SHP77 (cell line): ENCODE measurements around the gene PAGE4.
A peak's percentile ranks its signal among the peaks of the same experiment; 100 is the strongest.

ENCODE experiments used
- DNase-seq, 2 experiments: peaks; one replicate each; lab custom pipeline; 2025; lab: John Stamatoyannopoulos, UW

Gene PAGE4, protein sequence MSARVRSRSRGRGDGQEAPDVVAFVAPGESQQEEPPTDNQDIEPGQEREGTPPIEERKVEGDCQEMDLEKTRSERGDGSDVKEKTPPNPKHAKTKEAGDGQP

DNA sequence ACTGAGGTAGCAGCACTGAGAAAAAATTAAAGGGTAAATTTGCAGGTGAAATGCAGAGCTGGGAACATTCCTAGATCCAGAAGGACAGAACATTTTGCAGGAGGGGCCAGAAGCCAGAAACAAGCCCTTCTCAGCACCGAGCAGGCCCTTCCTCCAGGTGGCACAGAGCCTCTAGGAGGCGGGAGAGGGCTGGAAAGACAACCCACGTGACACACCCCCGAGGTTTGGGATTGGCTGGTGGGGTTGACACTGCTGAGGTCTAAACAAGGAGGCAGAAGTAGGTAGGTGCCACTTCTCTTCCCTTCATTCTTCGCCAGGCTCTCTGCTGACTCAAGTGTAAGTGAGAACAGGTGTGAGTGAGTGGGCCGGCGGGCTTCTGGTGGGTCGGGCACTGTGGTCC lies at the start of gene PAGE4:
Gene PAGE4 (plus strand): TSS at position 288 of the 400 bp plus-strand sequence. CDS start 1,126 bp downstream, outside the sequence.
- no peak for DNase-seq

DNA sequence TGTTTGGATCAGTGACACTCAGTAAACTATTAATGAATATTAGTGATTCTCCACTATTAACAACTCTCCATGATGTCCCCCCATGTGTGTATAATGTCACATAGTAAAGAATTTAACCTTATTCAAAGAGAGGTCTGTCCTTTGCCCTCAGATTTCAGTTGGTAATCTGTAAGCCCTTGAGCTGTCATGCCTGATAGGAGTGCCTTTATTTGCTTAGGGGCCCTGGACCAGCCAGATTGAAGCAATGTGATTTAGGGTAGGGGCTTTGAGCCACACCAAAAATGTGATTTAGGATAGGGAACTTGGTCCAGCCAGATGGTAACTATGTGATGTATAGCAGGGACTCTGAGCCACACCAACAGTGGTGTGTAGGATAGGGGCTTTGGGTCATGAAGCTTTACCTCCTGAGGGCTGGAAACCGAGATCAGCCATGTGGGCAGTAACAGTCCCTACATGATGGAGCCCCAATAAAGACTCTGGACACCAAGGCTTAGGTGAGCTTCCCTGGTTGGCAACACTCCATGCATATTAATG lies 44.3 kb upstream of the PAGE4 start:
- DNase-seq = no peak

DNA sequence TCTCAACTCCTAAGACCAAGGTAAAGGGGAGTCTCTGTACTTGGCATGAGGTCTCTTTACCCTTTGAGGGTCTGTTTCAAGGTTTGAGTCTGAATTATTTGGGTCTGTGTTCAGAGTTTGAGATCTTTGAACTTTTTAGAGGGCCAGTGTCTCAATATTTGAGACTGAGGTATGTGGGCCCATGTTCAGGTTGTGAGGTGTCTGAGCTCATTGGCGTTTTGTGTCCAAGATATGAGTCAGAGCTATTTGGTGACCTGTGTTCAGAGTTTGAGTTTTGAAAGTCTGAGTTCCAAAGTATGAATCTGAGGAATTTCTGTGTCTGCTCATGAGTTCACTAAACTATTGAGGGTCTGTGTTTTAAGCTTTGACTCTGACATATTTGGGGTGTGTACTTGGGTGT lies 36.7 kb upstream of the PAGE4 start:
- no peak for DNase-seq

DNA sequence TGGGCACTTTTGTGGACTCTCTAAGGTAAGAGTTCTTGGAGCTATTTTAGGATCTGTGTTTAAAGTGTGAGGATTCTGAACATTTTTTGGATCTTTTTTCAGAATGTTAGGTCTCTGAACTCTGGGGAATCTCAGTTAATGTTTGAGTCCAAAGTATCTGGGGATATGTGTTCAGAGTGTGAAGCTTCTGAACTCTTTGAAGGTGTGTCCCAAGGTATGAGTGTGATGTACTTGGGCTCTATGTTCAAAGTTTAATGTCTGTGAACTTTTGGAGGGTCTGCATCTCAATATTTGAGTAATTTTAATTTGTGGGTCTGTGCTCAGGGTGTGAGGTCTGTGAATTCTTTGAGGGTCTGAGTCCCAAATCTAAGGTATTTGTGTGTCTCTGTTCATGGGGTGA lies 35.4 kb upstream of the PAGE4 start:
- no peak for DNase-seq

DNA sequence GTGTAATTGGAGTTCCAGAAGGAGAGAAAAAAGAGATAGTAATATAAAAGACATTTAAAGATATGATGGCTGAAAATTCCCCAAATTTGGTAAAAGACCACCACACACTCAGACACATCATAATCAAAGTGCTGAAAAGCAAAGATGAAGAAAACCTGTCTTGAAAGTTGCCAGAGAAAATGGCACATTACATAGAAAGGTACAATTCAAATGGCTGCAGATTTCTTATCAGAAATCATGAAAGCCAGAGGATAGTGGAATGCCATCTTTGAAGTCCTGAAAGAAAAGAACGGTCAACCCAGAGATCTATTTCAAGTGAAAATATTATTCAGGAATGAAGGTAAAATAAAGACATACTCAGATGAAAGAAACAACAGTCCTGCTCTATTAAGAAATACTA lies 29.3 kb upstream of the PAGE4 start:
- no peak for DNase-seq

DNA sequence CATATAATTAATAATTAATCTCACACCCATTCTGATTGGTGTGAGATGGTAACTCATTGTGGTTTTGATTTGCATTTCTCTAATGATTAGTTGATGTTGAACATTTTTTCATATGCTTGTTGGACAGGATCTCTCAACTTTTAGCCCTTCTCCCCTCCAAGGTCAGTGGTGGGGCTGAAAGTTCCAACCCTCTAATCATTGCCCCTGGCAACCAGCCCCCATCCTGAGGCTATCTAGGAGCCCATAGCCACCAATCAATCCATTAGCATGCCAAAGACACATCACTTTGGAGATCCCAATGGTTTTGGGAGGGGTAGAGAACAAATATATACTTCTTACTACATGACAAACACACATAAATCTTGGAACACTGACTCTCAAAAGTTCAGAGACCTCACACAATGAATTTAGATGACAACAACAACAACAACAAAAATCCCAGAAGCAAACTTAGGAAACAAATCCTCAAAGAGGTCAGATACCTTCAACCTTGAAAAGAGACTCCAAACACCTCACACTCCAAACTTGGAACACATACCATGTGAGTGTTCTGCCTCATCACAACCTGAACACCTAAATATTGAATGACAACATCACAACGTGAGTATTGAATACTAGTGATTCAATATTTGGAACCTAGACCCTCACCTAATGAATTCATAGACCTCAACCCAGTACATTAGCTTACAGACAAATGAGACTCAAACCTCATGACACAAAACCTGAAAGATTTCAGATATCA lies 19.0 kb upstream of the PAGE4 start:
- DNase-seq = no peak

DNA sequence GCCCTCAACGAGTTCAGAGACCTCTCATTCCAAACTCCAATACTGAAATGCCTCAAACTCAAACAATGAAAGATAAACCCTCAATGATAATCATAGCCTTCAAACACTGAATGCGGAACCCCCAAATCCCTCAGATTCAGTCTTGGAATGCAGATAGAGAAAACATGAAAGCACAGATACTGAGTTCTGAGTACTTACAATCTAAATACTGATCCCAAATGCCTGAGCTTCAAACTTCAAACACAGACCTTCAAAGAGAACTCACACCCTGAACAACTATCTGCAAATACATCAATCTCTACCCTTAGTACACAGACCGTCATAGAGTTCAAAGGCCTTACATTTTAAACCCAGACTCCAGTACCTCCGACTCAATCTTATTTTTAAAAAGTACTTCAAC lies 16.9 kb upstream of the PAGE4 start:
- no peak for DNase-seq

DNA sequence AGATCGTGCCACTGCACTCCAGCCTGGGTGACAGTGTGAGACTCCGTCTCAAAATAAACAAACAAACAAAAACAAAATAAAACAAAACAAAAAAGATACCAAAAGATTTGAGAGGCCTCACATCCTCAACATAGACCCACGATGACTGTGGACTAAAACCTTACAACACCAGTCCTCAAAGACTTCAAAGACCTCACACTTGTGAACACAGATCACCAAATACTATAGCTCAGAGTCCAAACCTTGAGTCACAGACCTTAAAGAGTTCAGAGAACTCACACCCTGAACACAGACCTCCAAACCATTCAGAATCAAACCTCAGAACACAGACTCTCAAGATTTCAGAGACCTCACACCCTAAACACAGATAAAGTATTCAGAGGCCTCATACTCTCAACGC lies 12.7 kb upstream of the PAGE4 start:
- no peak for DNase-seq

DNA sequence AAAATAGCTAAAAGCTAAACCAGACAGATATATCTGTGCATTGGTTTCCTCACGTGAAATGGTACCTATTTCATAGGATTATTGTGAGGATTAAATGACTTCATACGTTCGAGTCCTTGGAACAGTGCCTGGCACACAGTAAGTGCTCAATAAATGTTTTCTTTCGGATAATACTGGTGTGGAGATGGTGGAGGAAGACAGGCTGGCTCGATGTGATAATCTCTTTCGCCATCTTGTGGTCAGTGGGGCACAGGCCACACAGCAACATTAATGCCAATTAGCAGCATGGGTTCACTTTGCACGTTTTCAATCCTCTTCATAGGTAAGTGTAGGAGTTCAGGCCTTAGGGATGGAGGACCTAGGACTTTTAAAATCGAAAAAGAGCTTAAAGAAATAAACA lies 9.3 kb downstream of the PAGE4 start:
- DNase-seq = peak; percentile 8 to 11

DNA sequence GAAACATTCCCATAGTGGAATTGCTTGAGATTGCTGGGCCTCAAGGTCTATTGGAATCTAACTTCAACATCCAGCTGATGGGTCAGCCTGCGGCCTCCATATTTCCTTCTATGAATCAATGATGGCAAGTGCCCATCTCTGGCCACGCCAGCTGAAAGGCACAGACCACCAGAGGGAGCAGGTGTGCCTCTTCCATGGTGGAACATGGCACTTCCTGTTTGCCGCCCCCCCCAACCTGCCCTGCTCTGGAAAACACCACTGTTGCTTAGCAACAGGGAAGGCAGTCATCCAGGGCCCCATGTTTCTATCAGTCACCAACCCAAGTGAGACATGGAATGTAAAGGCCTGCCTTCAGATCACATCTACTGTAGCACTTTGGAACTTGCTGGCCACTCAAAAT lies 11.6 kb downstream of the PAGE4 start:
- peak; percentile 7 to 68 for DNase-seq

DNA sequence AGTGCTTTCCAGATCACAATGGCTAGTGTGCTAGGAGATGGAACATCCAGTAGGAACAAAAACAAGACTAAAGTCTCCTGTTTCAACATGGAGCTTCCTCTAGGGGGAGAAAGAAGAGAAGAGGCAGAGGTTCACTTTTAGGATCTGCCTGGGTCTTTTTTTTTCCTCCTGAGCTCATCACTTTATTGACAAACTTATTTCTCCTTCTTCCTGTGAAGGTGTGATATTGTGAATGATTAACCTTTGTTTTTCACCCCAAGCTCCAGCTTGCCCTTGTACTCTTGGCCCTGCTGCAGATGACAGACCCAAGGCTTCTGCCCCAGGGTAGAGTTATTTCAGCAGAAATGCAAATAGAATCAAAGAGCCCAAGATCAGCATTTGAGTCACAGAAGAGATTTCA lies 13.5 kb downstream of the PAGE4 start:
- no peak for DNase-seq

DNA sequence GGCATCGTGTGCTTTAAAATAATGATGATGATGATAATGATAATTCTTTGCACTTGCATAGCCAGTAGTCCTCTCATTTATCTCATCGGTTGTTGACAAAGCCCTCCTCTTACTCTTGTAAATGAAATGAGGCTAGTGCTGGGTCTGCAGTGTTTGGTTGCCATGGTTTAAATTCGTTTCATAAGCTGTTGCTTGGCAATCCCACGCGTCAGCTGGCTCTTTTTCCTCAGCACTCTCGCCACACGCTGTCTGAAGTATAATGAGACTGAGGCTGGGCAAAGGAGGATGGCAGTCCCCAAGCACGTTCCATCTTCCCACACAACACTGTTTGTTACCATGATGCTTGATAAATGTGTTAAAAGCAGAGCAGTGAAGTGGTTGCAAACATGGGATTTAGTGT lies 15.5 kb downstream of the PAGE4 start:
- DNase-seq = no peak

DNA sequence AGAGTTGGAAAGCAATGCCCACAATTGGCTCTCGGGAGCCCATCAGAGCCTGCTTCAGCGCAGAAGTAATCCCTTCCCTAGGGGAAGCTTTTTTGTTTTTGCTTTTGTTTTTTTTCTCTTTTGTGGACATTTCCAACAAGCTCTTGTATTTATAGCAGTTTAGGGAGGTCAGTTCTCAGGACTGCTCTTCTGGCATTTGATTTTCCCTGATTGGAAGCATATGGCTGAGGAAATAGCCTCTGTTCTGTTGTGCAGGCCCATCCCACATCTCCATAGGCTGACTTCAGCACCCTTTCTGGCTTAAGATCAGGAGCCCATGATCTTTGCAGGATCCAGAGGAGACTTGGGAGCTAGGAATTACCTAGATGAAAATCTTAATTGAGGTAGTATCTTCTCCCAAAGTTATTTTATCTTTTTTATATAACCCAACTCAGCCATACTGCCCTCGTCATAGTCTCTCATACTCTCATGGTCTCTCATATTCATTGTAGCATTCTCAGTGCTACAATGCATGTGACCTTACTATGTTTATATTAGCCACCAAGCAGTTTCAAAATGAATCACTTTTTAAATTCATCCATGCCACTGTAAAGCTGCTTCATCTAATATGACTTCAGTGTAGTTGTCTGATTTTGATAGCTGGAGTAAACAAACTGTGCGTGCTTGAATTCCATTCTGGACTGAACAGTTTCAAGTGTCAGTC lies 16.7 kb downstream of the PAGE4 start:
- no peak for DNase-seq

DNA sequence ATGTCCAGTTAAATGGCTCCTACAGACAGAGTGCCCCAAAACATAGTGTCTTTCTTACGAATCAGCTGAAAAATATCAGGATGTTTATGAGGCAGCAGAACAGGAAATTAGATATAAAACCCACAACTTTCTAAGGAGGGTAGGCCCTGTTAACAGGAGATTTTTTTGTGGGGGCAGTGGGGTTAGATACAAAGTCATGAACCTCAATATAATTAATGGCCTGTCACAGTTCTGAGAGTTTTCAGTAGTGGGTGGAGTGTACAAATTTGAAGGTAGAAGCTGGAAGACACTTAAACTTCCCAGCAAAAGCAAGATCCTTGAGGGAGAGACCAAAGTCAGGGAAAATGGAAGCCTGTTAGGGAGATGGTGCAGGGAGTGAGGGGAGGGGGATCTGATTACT lies 17.4 kb downstream of the PAGE4 start:
- no peak for DNase-seq

DNA sequence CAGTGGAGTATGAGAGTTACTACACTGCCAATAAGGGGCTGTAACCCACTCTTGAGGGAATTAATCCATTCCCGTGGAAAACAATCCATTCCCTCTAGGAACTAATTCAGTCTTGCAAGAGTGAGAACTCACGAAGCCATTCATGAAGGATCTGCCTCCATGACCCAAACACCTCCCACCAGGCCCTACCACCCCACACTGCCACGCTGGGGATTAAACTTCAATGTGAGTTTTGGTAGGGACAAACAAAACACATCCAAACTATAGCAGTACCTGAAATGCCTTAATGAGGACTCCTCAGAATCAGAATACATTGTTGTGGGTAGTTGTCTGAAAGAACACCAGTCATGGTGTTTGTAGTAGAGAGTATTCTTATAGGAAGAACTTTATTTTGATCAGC lies 19.2 kb downstream of the PAGE4 start:
- DNase-seq = no peak

DNA sequence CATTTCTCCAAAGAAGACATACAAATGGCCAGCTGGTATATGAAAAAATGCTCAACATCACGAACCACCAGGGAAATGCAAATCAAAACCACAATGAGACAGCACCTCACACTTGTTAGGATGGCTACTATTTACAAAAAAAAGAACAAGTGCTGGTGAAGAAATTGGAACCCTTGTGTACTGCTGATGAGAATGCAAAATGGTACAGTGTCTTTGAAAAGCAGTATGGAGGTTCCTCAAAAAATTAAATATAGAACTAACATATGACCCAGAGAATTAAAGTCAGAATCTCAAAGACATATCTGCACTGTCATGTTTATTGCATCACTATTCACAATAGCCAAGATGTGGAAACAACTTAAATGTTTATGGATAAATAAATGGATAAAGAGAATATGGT lies 20.9 kb downstream of the PAGE4 start:
- DNase-seq = no peak

DNA sequence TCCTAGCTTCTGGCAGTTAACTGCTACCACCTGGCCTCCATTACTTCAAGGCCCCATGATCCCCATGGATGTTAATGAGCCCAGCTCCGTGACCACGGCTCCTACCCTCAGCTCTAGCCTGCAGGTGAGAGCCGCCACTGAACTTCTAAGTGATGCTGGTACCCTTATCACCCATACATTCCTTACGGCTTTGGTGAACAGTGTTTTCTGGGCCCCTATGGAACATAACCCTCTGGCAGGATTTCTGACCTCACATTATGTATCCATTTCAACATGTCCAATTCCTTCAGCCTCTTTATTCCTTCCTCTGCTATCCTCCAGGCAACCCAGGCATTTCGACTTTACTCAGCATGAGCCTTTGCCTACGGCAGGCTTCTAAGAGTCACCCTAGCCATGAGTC lies 24.6 kb downstream of the PAGE4 start:
- no peak for DNase-seq

DNA sequence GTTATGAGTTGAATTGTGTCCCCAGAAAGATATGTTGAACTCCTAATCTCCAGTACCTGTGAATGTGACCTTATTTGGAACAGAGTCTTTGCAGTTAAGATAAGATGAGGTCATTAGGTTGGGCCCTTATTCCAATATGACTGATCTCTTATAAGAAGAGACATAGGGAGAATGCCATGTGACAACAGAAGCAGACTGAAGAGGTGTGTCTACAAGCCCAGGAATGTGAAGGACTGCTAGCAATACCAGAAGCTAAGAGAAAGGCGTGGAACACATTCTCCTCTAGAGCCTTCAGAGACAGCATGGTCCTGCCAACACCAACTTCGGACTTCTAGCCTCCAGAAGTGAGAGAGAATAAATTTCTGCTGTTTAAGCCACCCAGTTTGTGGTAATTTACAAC lies 27.7 kb downstream of the PAGE4 start:
- no peak for DNase-seq

DNA sequence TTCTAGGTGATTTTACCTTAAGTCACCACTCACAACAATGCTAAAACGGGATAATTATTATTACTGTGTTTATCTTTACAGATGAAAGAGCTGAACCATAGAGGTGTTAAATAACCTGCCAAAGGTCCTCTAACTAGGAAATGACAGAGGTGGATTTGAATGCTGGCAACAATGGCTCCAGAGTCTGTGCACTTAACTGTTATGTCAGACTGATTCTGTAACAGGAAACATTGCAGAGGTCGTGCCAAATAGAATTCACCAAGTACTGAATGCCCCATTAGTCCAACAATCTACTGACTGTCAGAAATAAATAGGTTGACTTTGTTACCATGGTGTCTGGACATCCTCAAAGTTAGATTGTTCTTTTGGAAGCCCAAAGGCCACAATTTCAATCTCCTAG lies 29.2 kb downstream of the PAGE4 start:
- DNase-seq = no peak

DNA sequence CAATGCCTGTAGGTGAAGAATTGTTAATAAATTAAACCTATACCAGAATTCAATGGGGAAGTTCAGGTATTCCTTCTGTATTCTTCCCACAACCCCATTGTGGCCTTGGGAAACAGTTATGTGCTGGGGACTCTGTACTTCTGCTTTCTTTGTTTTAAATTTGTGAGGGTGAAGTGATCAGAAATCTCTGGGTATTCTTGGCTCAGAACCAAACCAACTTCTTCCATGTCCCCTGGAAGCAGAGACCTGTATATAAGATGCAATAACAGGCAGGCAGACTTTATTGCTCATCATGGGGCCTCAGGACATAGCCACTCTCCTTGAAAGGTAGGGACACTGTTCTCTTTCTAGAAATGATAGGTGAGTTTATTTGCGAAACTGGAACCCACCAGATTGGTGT lies 30.4 kb downstream of the PAGE4 start:
- DNase-seq = no peak

DNA sequence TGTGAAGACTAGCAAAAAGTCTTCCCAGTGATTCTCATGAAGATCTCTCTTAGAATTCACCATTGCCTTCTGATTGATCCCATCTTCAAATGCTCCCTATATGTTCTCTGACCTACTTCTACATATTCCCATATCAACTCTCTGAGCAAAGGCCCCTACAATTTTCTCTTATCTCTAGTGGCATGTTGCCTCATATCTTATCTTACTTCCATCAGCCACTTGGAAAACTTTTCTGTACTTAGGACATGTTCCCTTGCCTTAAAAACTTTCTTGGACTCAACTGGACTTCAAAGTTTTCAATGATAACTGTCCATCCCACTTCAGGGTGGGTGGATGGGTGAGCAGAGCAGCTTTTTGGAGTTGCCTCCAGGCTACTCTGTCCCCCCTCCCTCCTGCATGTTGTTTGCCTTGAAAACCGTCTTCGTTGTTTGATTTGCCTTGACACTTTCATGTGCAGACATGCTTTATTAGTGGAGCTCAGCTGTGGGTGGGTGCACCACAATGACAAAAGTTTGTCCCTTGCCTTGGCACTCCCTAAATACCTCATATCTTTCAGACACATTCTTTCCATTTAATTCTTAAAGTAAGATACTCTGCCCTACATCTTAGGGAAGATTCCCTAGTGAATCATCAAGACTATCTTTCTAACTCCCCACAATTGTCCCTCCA lies 31.9 kb downstream of the PAGE4 start:
- no peak for DNase-seq

DNA sequence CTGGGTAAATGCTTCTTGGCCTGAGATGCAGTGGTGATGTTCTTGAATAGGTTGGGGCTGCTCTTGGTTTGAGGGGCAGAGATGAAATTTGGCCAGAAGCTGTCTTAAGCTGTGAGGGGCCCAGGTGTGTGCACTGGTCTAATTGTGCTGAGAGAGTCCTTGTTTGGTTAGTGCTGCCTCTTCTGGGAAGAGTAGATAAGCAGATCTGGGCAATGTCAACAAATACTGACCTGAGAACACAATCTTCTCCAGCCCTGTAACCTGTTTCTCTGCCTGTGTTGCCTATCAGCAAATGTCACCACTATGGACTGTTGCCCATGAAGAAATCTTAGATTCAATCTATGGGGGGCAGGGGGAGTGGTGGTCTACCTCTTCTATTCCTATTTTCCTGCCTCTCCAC lies 33.0 kb downstream of the PAGE4 start:
- DNase-seq = no peak

DNA sequence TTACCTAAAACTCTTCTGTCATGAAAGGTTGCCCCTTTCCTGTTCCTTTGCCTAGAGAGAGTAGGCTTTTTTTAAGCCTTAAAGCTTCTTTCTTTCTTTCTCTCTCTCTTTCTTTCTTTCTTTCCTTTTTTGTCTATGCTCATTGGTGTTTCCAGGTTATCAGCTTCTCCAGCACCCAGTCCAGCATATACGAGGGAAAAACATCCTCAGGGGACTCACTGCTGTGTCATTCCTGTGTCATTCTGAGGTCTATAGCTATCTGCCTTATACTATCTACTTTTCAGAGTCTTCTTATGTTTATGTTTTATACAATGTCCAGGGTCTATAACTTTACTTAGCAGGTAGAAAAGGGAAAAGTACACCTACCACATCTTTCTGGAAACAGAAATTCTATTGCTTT lies 39.6 kb downstream of the PAGE4 start:
- DNase-seq = no peak
